Hepatocyte (in vitro differentiated cells): ENCODE results near the gene ZSWIM4.

ENCODE experiments used
- EZH2 ChIP-seq: fragments of 200-600 bp; sonication (generic); IDR thresholded peaks from 2 replicates; pipeline ENCODE4 v1.6.1; 2016; ENCODE audit warnings: antibody characterized with exemption, mild to moderate bottlenecking, borderline replicate concordance
- TF ChIP-seq, protein P1 (sequence below): fragments of 200-600 bp; sonication (generic); IDR thresholded peaks from 2 replicates; pipeline ENCODE4 v1.5.1; 2016; ENCODE audit warnings: antibody characterized with exemption, mild to moderate bottlenecking; ENCODE audit not compliant: poor library complexity

DNA sequence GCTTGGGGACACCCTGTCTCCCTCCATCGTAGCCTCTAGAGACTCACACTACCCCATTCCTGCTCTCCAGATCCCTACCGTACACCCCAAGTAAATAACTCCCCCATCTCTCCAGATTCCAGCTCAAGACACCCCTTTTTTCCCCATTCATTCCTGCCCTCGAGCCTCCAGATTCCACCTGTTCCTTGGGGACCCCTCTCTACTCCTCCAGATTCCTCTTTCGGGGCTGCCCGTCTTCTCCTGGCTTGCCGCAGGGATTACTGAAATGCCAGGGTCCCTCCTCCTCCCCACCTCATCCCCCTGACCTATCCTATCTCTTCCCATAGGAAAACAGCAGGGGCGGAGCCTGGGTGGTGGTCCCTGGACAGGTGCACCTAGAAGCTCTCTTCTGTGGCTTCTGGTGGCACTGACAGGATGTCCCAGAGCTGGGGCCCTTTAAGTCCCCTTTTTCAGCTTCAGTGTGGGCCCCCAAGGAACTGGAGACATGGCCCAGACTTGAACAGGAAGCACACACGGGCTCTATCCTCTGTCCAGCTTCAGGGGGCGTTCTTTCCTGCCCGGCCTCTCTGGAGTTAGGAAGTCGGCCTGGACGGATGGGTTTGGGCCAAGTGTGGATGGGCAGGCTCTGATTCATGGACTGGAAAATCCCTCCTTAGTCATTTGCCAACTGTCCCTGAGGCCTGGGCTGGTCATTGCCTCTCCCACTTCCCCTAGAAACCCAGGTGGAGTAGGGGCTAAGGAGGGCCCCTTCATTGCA, 1.2 kb downstream of the ZSWIM4 start:
- TF ChIP-seq, protein P1, sequence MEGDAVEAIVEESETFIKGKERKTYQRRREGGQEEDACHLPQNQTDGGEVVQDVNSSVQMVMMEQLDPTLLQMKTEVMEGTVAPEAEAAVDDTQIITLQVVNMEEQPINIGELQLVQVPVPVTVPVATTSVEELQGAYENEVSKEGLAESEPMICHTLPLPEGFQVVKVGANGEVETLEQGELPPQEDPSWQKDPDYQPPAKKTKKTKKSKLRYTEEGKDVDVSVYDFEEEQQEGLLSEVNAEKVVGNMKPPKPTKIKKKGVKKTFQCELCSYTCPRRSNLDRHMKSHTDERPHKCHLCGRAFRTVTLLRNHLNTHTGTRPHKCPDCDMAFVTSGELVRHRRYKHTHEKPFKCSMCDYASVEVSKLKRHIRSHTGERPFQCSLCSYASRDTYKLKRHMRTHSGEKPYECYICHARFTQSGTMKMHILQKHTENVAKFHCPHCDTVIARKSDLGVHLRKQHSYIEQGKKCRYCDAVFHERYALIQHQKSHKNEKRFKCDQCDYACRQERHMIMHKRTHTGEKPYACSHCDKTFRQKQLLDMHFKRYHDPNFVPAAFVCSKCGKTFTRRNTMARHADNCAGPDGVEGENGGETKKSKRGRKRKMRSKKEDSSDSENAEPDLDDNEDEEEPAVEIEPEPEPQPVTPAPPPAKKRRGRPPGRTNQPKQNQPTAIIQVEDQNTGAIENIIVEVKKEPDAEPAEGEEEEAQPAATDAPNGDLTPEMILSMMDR: peak; percentile 2
- TF ChIP-seq EZH2: no peak
